Measurements from ENCODE around the gene PSMB4. TPM values are rescaled to one million over a fixed set of nuclear protein-coding genes. Genes with fewer than 3 reads are reported as not detected.

PSMB4 gene
- total and polyA plus RNA-seq, 10 donors, result 184 to 371 (median 205) TPM

DNA sequence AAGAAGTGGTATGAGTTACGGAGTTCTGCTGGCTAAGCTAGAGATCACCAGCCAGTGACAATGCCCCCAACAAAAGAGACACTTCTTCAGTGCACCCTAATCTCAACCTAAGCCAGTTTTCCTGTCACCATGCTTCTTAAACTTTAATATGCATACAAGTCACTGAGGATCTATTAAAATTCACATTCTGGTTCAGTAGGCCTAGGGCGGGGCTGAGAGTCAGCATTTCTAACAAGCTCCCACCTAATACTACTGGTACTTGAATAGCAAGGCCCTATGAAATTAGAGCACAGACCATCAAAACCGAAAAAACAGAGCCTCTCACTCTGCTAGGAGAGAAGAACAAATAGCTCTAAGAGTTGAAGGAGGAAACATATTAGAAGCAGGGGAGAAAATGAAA lies 7.9 kb downstream of the PSMB4 start:
- H3K27me3 ChIP-seq (replicated peaks in 1 of 7), result no peaks in the 10 kb centered on the region
- no peak for DNase-seq
- H3K27ac ChIP-seq, result no peak overlapping the region
- peaks cover 0 to 100% (median 91%) of the 10 kb centered on the region in 6 donors for H3K36me3 ChIP-seq
- H3K4me3 ChIP-seq, result no peak overlapping the region
- intact Hi-C loops (cut with DNase I; ENCODE audit: low total_unique reads), result no loop called here
- 92 to 100% (median 96%) methylated on average over 3 of the region's 3 CpGs for WGBS, 5 donors
- no peaks in the 10 kb centered on the region for H3K4me1 ChIP-seq
- TF ChIP-seq POLR2A (IDR thresholded peaks at IDR 0.05), result no peak
- TF ChIP-seq, protein P1, sequence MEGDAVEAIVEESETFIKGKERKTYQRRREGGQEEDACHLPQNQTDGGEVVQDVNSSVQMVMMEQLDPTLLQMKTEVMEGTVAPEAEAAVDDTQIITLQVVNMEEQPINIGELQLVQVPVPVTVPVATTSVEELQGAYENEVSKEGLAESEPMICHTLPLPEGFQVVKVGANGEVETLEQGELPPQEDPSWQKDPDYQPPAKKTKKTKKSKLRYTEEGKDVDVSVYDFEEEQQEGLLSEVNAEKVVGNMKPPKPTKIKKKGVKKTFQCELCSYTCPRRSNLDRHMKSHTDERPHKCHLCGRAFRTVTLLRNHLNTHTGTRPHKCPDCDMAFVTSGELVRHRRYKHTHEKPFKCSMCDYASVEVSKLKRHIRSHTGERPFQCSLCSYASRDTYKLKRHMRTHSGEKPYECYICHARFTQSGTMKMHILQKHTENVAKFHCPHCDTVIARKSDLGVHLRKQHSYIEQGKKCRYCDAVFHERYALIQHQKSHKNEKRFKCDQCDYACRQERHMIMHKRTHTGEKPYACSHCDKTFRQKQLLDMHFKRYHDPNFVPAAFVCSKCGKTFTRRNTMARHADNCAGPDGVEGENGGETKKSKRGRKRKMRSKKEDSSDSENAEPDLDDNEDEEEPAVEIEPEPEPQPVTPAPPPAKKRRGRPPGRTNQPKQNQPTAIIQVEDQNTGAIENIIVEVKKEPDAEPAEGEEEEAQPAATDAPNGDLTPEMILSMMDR (IDR thresholded peaks at IDR 0.05 in 8 of 11, conservative IDR thresholded peaks at IDR 0.05 in 3 of 11), result no peak
- no peak for TF ChIP-seq POLR2AphosphoS5 (IDR thresholded peaks at IDR 0.05)
- H3K9me3 ChIP-seq, result no peaks in the 10 kb centered on the region

DNA sequence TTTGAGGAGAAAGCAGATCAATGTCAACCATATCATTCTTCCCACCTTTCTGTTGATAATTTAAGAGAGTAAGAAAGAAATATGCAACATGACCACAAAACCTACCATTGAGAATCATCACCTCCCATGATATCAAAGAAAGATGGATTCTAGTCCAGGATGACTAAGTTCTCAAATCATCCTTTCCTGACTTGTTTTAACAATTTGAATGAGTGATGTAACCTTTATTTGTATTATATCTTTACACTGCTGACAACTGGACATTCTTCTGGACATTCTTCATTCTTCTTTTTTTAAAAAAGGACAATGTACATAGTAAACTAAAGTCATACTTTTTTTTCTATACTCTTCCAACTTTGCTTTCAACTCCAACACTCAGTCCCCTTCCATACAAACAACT lies 9.5 kb downstream of the PSMB4 start:
- H3K36me3 ChIP-seq, result peaks cover 0 to 100% (median 91%) of the 10 kb centered on the region in 6 donors
- intact Hi-C loops (cut with DNase I; ENCODE audit: low total_unique reads), result no loop called here
- TF ChIP-seq POLR2AphosphoS5 (IDR thresholded peaks at IDR 0.05), result no peak
- TF ChIP-seq POLR2A (IDR thresholded peaks at IDR 0.05), result no peak
- TF ChIP-seq, protein P1 (IDR thresholded peaks at IDR 0.05 in 8 of 11, conservative IDR thresholded peaks at IDR 0.05 in 3 of 11), result no peak
- H3K27me3 ChIP-seq (replicated peaks in 1 of 7), result no peaks in the 10 kb centered on the region
- no peak for DNase-seq
- no peaks in the 10 kb centered on the region for H3K4me1 ChIP-seq
- no peak overlapping the region for H3K4me3 ChIP-seq
- no peak overlapping the region for H3K27ac ChIP-seq
- no peaks in the 10 kb centered on the region for H3K9me3 ChIP-seq

DNA sequence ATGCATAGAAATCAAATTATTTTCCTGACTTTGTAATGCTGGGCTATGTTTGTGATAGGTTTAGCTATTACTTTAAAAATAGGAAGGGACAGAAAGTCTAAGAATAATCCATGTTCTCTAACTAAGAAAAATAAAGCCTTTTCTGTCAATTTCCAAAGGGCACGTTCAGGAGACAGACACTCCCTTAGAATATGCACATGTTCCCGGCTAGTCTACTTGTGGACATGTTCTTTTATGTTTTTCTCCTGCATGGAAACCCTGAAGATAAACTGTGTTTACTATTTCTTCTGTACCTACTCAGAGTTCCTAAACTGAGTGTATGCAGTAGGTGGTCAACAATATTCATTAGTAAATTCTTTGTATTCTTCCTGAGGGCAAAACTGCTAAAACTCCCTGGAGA lies 12.5 kb downstream of the PSMB4 start:
- Histone ChIP-seq H3K9me3 (no peaks in the 10 kb centered on the region), H3K4me1 (no peaks in the 10 kb centered on the region), H3K27me3 (replicated peaks in 1 of 7) (no peaks in the 10 kb centered on the region), H3K27ac (no peak overlapping the region), H3K36me3 (peaks cover 0 to 100% (median 91%) of the 10 kb centered on the region in 6 donors), H3K4me3 (no peak overlapping the region)
- no peak for DNase-seq
- intact Hi-C loops (cut with DNase I; ENCODE audit: low total_unique reads), result no loop called here
- 88 to 97% (median 91%) methylated on average over 2 of the region's 2 CpGs for WGBS, 5 donors
- TF ChIP-seq, protein P1 (IDR thresholded peaks at IDR 0.05 in 8 of 11, conservative IDR thresholded peaks at IDR 0.05 in 3 of 11), result no peak
- no peak for TF ChIP-seq POLR2A (IDR thresholded peaks at IDR 0.05)
- TF ChIP-seq POLR2AphosphoS5 (IDR thresholded peaks at IDR 0.05), result no peak

DNA sequence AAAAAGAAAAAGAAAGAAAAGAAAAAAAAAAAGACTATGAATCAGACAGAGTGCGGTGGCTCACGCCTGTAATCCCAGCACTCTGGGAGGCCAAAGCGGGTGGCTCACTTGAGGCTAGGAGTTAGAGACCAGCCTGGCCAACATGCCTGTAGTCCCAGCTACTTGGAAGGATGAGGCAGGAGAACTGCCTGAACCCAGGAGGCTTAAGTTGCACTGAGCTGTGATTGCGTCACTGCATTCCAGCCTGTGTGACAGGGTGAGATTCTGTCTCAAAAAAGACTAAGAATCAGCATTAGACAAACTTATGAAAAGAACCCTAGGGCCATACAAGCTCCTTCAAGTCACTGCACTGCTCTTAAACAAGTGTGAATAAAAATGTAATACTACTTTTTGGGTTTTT lies 16.9 kb downstream of the PSMB4 start:
- no peak overlapping the region for H3K27ac ChIP-seq
- H3K9me3 ChIP-seq, result no peaks in the 10 kb centered on the region
- no peak for TF ChIP-seq POLR2AphosphoS5 (IDR thresholded peaks at IDR 0.05)
- TF ChIP-seq, protein P1 (IDR thresholded peaks at IDR 0.05 in 8 of 11, conservative IDR thresholded peaks at IDR 0.05 in 3 of 11), result no peak
- no peak for TF ChIP-seq POLR2A (IDR thresholded peaks at IDR 0.05)
- H3K4me3 ChIP-seq, result no peak overlapping the region
- intact Hi-C loops (cut with DNase I; ENCODE audit: low total_unique reads), result no loop called here
- H3K4me1 ChIP-seq, result no peaks in the 10 kb centered on the region
- no peaks in the 10 kb centered on the region for H3K27me3 ChIP-seq (replicated peaks in 1 of 7)
- H3K36me3 ChIP-seq, result peaks cover 0 to 100% (median 78%) of the 10 kb centered on the region in 6 donors
- DNase-seq, result no peak
- WGBS, 5 donors, result 95 to 99% (median 97%) methylated on average over 4 of the region's 4 CpGs

All from spleen (tissue), 11 donors.